HG03064 (cell line): ENCODE results near the gene RDH13.

Source experiments
- ATAC-seq: cut with Tn5 transposase; IDR thresholded peaks from one replicate; pipeline ENCODE4 v1.9.1; 2021; ENCODE audit warnings: low read depth; ENCODE audit not compliant: unreplicated experiment

The RDH13 gene

DNA sequence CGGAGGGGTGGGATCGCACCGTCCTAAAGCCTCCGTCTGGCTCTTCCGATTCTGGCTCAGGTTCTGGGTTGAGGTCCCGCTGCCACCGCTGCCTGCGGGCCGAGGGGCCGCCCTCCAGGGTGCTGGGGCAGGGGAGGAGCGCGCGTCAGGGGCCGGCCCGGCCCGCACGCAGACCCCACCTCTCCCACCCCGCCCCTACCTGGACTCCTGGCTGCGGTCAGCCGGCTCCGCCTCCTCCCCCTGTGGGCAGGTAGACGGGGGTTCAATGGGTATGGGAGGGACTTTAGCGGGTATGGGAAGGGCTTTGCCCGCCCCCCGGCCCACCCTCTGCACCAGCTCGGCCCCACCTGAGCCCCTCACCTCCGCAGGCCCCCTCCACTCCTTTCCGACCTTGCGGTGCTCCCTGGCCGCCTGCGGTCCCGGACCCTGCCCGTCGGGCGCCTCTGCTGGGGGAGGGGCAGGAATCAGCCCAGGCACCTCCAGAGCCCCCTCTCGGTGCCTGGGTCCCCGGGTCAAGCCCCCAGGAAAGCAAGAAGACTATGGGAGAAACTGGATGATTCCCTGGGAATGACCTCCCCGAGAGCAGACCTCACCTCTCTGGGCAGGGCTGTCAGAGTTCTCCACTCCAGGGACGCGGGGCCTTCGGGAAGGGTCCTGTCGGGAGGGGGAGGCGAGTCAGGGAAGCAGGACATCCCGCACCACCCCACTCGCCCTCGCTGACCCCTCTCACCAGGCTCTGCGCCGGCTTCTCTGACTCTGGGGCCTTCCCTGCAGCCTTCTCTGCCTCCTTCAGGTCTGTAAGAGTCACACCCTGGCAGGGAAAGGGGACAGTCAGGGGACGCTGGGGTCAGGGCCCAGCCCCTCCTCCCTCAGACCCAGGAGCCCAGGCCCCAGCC, 29.7 kb upstream of the RDH13 start:
- ATAC-seq: no peak

GRCh38 chr19:55091955-55092354, 29.0 kb upstream of the RDH13 start:
- ATAC-seq: no peak

- no peak for ATAC-seq
Observed at GRCh38 chr19:55091126-55091910, 28.4 kb upstream of the RDH13 start.

DNA sequence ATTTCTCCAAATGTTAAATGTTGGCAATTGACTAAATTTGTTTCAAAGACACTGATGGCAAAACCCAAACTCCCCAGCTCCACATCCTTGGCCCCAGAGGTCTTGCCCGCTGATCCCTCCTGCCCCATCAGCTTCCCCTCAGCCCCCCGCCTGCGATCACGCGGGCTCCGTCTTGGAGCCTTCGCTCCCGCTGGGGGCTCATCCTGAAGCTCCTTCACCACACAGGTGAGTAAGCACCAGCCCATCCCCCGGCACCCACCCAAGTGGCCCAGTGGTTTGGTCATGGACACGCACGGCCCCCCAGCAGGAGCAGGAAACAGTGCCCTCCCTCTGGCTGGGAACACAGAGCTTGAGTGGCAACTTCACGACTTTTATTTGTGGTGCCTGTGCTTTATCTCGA, 27.6 kb upstream of the RDH13 start:
- no peak for ATAC-seq

DNA sequence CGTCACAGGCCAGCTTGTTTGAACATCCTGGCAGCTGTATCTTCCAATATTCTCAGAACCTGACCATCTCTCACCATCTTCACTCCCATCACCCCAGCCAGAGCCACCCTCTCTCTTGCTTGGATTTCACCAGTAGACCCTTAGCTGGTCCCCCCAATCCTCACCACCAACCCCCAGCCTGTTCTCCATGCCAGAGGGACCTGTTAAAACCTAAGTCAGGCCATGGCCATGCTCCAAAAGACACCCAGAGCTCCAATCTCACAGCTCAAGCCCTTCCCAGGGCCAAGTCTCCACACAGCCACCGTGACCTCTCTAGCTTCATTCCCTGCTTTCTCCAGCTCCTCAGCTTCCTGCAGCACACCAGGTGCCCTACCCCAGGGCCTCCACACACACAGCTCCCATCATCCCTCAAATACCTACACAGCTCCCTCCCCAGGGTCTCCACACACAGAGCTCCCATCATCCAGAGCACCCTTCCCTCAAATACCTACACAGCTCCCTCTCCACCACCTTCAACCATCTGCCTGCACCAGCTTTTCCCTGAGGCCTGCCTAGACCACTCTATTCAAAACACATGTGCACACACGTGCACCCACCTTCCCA, 26.5 kb upstream of the RDH13 start:
- ATAC-seq: no peak

DNA sequence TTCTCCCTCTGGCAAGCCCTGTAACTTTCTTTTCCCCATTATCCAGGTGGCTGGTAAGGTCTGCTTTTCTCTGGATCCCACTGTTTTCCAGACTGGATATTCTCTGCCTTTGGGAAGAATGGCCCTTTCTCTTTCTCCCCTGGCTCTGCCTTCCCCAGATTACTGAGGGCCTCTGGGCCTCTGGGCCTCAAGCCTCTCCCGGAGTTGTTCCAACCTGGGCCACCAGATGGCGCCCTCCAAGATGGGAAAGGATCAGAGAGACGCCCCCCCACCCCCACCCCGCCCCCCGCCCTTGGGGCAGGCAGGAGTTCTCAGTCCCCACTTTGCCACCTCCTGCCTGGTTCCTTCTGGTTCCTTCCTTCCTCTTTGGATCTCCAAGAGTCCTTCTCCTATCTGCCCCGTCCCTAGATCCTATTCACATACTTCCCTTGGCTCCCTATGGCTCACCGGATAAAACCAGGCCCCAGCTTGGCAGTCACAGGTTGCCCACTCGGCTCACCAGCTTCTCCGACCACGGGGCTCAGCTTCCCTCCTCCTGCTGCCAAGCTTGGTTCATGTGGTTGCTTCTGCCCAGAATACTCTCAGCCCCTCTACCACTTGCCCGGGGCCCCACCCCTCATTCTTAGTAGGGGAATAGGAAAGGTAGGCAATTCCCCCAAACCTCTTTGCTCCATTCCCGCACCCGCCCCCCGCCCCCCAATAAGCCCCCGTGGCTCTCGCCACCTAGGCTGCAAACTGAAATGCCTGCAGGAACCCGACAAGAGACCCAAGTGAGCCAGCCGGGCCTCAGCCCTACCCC, 25.8 kb upstream of the RDH13 start:
- ATAC-seq: no peak

DNA sequence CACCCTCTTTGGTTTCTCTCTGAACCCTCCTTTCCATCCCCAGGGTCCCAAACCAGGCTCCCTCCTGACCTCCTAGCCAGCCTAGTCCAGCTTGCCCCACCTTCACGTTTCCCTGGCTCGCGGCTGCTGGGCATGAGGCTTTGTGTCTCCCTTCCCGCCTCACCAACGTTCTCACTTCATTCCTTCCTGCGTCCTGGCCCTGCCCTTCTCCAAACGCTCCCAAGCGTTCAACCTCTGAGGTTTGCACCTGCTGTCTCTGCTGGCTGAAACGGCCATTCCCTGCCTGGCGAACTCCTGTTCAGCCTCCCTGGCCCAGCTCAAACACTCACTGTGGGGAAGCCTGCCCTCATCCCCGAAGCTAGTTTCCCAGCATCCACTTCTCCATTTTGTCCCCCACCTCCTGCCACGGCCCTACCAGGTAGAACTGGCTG, 25.1 kb upstream of the RDH13 start:
- ATAC-seq: no peak

GRCh38 chr19:55087542-55087901, 24.6 kb upstream of the RDH13 start:
- ATAC-seq: no peak

GRCh38 chr19:55086730-55087541, 24.0 kb upstream of the RDH13 start:
- no peak for ATAC-seq

DNA sequence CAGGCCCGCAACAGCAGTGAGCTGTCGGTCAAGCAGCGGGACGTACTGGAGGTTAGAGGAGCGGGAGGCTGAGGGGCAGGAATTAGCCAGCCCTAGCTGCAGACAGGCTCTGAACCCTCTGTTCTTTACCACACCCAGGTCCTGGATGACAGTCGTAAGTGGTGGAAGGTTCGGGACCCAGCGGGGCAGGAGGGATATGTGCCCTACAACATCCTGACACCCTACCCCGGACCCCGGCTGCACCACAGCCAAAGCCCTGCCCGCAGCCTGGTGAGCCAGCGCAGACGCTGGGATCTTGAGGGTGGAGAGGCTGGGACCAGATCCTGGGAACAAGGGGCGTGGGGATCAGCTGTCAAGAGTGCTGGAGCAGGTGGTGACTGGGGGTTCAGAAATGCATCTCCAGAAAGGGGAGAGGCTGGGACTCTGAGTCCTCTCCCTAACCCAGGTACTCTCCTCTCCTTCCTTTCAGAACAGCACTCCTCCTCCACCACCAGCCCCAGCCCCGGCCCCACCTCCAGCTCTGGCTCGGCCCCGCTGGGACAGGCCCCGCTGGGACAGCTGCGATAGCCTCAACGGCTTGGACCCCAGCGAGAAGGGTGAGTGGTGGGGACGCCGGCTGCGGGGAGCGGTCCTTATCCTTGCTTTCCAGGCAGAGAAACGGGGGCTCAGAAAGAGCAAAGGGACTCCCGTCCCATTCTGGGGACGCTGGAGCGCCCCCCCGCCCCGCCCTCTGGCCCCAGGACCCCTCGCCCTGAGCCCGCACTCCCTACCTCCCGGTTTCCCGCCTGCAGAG, 23.2 kb upstream of the RDH13 start:
- ATAC-seq: no peak

DNA sequence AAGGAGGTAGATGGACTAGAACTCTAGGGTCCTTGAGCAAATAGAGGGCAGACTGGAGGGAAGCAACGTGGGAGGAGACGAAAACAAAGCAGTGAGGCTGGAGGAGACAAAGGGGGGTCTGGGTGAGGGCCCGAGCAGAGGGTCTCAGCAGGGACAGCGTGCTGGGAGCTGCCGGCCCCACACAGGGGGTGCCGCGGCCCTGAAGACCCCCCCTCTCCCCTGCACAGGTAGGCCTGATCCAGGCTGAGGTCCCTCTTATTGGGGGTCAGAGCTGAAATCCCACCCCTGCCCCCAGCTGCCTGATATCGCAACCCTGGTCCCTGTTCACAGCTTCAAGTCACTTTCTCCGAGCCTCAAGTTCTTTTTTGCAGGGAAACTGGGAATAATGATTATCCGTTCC, 21.5 kb upstream of the RDH13 start:
- ATAC-seq: no peak

GRCh38 chr19:55083004-55083850, 20.3 kb upstream of the RDH13 start:
- no peak for ATAC-seq

DNA sequence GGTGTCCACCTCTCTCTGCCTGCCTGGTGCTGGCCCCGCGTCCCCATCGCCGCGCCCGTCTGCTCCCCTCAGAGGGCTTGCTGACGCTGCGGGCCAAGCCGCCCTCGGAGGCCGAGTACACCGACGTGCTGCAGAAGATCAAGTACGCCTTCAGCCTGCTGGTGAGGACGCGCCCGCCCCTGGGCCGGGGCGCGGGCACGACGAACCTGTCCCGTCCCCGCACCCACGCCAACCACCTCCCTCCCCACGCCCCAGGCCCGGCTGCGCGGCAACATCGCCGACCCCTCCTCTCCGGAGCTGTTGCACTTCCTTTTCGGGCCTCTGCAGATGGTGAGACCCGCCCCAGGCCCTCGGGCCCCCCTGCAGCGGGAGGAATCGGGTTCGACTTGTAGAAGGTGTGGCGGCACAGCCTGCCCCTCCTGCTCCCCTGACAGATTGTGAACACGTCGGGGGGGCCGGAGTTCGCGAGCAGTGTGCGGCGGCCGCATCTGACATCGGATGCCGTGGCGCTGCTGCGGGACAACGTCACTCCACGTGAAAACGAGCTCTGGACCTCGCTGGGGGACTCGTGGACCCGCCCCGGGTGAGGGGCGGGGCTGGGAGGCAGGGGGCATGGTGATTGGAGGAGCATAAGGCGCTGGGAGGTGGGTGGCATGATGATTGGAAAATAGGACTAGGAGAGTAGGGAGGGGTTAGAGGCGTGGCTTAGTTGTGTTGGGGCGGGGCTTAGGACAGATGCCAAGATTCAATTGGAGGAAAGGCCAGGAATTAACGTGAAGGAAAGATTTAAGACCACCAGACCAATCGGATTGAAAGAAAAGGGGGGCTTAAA, 19.3 kb upstream of the RDH13 start:
- ATAC-seq: no peak

GRCh38 chr19:55081770-55082019, 18.7 kb upstream of the RDH13 start:
- no peak for ATAC-seq

GRCh38 chr19:55080968-55081769, 18.2 kb upstream of the RDH13 start:
- no peak for ATAC-seq

DNA sequence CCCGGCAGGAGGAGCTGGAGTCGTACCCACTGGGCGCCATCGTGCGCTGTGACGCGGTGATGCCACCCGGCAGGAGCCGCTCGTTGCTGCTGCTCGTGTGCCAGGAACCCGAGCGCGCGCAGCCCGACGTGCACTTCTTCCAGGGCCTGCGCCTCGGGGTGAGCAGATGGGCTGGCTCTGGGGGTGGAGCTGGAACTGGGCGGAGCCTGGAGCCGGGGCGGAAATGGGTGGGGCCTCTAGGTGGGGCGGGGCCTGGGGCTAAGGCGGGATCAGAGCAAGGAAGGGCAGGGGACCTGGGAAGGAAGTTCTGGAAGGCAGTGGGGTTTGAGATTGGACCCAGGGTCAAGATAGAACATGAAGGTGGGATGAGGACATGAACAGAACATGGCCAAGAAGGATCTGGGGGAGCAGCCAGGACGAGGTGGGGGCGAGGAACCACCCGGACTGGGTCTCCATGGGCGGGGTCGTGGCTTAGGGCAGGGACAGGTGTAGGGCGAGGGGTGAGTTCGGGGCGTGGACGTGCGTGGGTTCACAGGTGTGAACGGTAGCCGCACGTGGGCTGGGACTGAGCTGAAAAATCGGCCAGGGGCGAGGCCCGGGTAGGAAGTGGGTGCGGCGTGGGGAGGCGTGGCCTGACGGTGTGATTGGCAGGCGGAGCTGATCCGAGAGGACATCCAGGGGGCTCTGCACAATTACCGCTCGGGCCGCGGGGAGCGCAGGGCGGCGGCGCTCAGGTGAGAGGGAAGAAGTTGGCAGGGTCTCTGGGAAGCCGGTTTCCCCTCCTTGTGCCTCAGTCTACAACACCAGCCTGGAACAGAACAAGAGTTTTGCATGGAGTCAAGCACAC, 17.4 kb upstream of the RDH13 start:
- ATAC-seq: no peak
